Neural cell (in vitro differentiated cells): ENCODE results near the gene SLC10A3. TPM values are rescaled to one million over a fixed set of nuclear protein-coding genes. Genes with fewer than 3 reads are reported as not detected.

Experiments used
- H2AFZ ChIP-seq: fragments of 200-600, 300-800 bp; sonication (generic), shearing (Covaris generic); 2 replicates; pipeline ENCODE4 v1.6.0; 2014; ENCODE audit warnings: low read depth, mild to moderate bottlenecking, antibody characterized with exemption, low read length, moderate library complexity
- H3F3A ChIP-seq: fragments of 200-600 bp; shearing (Covaris generic); 2 replicates; pipeline ENCODE4 v1.6.1; 2016; ENCODE audit warnings: mild to moderate bottlenecking, moderate library complexity, mixed read lengths, antibody characterized with exemption, low read length; ENCODE audit not compliant: insufficient read depth, poor library complexity, severe bottlenecking
- H3K27ac ChIP-seq: fragments of 200-600, 300-800 bp; sonication (generic), shearing (Covaris generic); 2 replicates; pipeline ENCODE4 v1.5.1; 2014; ENCODE audit warnings: mild to moderate bottlenecking, low read length, moderate library complexity
- H3K27me3 ChIP-seq: fragments of 300-800, 200-600 bp; sonication (generic), shearing (Covaris generic); 2 replicates; pipeline ENCODE4 v1.6.0; 2014; ENCODE audit warnings: mild to moderate bottlenecking, low read depth, low read length, moderate library complexity; ENCODE audit not compliant: insufficient read depth
- H3K36me3 ChIP-seq: fragments of 300-800, 200-600 bp; sonication (generic), shearing (Covaris generic); 2 replicates; pipeline ENCODE4 v1.5.1; 2014; ENCODE audit warnings: mild to moderate bottlenecking, antibody characterized with exemption, low read length, moderate library complexity; ENCODE audit not compliant: insufficient read depth
- H3K4me2 ChIP-seq: fragments of 300-800, 200-600 bp; sonication (generic), shearing (Covaris generic); 2 replicates; pipeline ENCODE4 v1.6.0; 2014; ENCODE audit warnings: mild to moderate bottlenecking, low read length
- H3K4me3 ChIP-seq: fragments of 300-800, 200-600 bp; sonication (generic), shearing (Covaris generic); 2 replicates; pipeline ENCODE4 v1.5.1; 2014; ENCODE audit warnings: mild to moderate bottlenecking, low read length, moderate library complexity
- H3K79me2 ChIP-seq: fragments of 200-600 bp; shearing (Covaris generic); replicated peaks from 2 replicates; pipeline ENCODE4 v1.6.0; 2014; ENCODE audit warnings: mild to moderate bottlenecking, low read length, moderate library complexity; ENCODE audit not compliant: insufficient read depth
- H3K9ac ChIP-seq: fragments of 300-800, 200-600 bp; sonication (generic), shearing (Covaris generic); 2 replicates; pipeline ENCODE4 v1.6.1; 2016; ENCODE audit warnings: mild to moderate bottlenecking, low read length, mixed read lengths
- H3K9me2 ChIP-seq: fragments of 200-600 bp; shearing (Covaris generic); 2 replicates; pipeline ENCODE4 v1.6.1; 2016; ENCODE audit warnings: mild to moderate bottlenecking, low read length, mixed read lengths; ENCODE audit not compliant: insufficient read depth
- H3K9me3 ChIP-seq: fragments of 200-600, 300-800 bp; sonication (generic), shearing (Covaris generic); 2 replicates; pipeline ENCODE4 v1.6.1; 2016; ENCODE audit warnings: mild to moderate bottlenecking, mixed run types, low read length, moderate library complexity, mixed read lengths
- H4K20me1 ChIP-seq: fragments of 200-600 bp; shearing (Covaris generic); 2 replicates; pipeline ENCODE4 v1.6.1; 2016; ENCODE audit warnings: mild to moderate bottlenecking, mixed run types; ENCODE audit not compliant: insufficient read depth
- EP300 ChIP-seq: fragments of 450-650 bp; conservative IDR thresholded peaks from 2 replicates; pipeline ENCODE4 v1.6.1; 2014; ENCODE audit warnings: antibody characterized with exemption, mild to moderate bottlenecking, moderate library complexity; ENCODE audit not compliant: poor library complexity, severe bottlenecking
- EZH2 ChIP-seq: fragments of 200-600, 300-800 bp; shearing (Covaris generic), sonication (generic); IDR thresholded peaks from 2 replicates; pipeline ENCODE4 v1.6.1; 2014; ENCODE audit warnings: antibody characterized with exemption, low read length, borderline replicate concordance, mild to moderate bottlenecking; ENCODE audit not compliant: insufficient read depth, poor library complexity, severe bottlenecking
- MXI1 ChIP-seq: fragments of 450-650 bp; conservative IDR thresholded peaks from 2 replicates; pipeline ENCODE4 v1.6.1; 2014; ENCODE audit warnings: antibody characterized with exemption, mild to moderate bottlenecking; ENCODE audit not compliant: poor library complexity, severe bottlenecking
- POLR2AphosphoS5 ChIP-seq: IDR thresholded peaks from 2 replicates; pipeline ENCODE4 v1.6.1; 2012
- RAD21 ChIP-seq: fragments of 450-650 bp; conservative IDR thresholded peaks from 2 replicates; pipeline ENCODE4 v1.6.1; 2014; ENCODE audit warnings: antibody characterized with exemption, mild to moderate bottlenecking, moderate library complexity
- SMC3 ChIP-seq: fragments of 450-650 bp; conservative IDR thresholded peaks from 2 replicates; pipeline ENCODE4 v1.6.1; 2014; ENCODE audit warnings: antibody characterized with exemption, mild to moderate bottlenecking, moderate library complexity; ENCODE audit not compliant: poor library complexity
- TAF1 ChIP-seq: IDR thresholded peaks from 2 replicates; pipeline ENCODE4 v1.6.1; 2012; ENCODE audit warnings: low read depth
- polyA plus RNA-seq: library from polyadenylated mRNA; depleted of rRNA; stranded (reverse); fragments of >200 nt; gene quantifications from 2 replicates; pipeline ENCODE4 v1.2.3, GENCODE V29; 2014
- TF ChIP-seq, protein P1 (sequence below): IDR thresholded peaks from 2 replicates; pipeline ENCODE4 v1.6.1; 2012; ENCODE audit warnings: borderline replicate concordance
- TF ChIP-seq, protein P2 (sequence below): fragments of 450-650 bp; IDR thresholded peaks from 2 replicates; pipeline ENCODE4 v1.5.1; 2014; ENCODE audit warnings: antibody characterized with exemption, mild to moderate bottlenecking, moderate library complexity; ENCODE audit not compliant: poor library complexity, severe bottlenecking

SLC10A3 gene
- polyA plus RNA-seq, 1 donor from 2014 or later, result 2.7 TPM

DNA sequence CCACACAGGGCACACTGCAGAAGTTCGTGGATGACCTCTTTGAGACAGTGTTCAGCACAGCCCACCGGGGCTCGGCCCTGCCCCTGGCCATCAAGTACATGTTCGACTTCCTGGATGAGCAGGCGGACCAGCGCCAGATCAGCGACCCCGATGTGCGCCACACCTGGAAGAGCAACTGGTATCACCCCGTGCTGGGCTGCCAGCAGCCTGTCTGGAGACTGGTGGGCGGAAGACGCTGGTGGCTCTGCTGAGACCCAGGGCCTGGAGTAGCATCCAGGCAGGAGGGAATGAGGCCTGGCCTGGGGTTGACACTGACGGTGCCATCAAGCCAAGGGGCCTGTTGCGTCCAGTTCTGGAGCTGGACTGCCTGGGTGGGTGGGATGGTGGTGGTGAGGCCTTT lies 20.0 kb downstream of the SLC10A3 start:
- H3K27me3 ChIP-seq, result no peaks in the 10 kb centered on the region

DNA sequence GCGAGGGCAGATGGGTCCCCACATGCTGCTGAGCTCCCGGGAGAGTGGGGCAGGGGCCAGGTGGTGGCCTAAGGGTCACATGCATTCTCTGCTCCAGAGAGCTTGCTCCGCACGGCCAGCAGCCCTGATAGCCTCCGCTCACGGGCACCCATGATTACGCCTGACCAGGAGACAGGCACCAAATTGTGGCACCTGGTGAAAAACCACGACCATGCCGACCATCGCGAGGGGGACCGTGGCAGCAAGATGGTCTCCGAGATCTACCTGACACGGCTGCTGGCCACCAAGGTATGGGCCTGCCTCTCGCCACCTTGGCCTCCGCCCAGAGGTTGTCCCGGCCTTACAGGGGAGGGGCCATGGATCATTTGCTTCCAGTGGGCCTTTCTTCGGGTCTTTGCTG lies 20.5 kb downstream of the SLC10A3 start:
- no peak overlapping the region for H3K27ac ChIP-seq
- H3K27me3 ChIP-seq, result no peaks in the 10 kb centered on the region
- no peaks in the 10 kb centered on the region for H3K9me3 ChIP-seq
- no peaks in the 10 kb centered on the region for H3F3A ChIP-seq
- H3K4me2 ChIP-seq, result no peak overlapping the region
- H4K20me1 ChIP-seq, result no peaks in the 10 kb centered on the region
- H3K4me3 ChIP-seq, result no peak overlapping the region
- H2AFZ ChIP-seq, result no peak overlapping the region
- no peaks in the 10 kb centered on the region for H3K9me2 ChIP-seq
- no peak overlapping the region for H3K9ac ChIP-seq
- no peaks in the 10 kb centered on the region for H3K36me3 ChIP-seq
- TF ChIP-seq, protein P1, sequence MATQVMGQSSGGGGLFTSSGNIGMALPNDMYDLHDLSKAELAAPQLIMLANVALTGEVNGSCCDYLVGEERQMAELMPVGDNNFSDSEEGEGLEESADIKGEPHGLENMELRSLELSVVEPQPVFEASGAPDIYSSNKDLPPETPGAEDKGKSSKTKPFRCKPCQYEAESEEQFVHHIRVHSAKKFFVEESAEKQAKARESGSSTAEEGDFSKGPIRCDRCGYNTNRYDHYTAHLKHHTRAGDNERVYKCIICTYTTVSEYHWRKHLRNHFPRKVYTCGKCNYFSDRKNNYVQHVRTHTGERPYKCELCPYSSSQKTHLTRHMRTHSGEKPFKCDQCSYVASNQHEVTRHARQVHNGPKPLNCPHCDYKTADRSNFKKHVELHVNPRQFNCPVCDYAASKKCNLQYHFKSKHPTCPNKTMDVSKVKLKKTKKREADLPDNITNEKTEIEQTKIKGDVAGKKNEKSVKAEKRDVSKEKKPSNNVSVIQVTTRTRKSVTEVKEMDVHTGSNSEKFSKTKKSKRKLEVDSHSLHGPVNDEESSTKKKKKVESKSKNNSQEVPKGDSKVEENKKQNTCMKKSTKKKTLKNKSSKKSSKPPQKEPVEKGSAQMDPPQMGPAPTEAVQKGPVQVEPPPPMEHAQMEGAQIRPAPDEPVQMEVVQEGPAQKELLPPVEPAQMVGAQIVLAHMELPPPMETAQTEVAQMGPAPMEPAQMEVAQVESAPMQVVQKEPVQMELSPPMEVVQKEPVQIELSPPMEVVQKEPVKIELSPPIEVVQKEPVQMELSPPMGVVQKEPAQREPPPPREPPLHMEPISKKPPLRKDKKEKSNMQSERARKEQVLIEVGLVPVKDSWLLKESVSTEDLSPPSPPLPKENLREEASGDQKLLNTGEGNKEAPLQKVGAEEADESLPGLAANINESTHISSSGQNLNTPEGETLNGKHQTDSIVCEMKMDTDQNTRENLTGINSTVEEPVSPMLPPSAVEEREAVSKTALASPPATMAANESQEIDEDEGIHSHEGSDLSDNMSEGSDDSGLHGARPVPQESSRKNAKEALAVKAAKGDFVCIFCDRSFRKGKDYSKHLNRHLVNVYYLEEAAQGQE, result no peak
- TF ChIP-seq TAF1 (no peak), POLR2AphosphoS5 (no peak), MXI1 (no peak), EZH2 (no peak), EP300 (no peak), RAD21 (no peak), SMC3 (no peak)
- TF ChIP-seq, protein P2, sequence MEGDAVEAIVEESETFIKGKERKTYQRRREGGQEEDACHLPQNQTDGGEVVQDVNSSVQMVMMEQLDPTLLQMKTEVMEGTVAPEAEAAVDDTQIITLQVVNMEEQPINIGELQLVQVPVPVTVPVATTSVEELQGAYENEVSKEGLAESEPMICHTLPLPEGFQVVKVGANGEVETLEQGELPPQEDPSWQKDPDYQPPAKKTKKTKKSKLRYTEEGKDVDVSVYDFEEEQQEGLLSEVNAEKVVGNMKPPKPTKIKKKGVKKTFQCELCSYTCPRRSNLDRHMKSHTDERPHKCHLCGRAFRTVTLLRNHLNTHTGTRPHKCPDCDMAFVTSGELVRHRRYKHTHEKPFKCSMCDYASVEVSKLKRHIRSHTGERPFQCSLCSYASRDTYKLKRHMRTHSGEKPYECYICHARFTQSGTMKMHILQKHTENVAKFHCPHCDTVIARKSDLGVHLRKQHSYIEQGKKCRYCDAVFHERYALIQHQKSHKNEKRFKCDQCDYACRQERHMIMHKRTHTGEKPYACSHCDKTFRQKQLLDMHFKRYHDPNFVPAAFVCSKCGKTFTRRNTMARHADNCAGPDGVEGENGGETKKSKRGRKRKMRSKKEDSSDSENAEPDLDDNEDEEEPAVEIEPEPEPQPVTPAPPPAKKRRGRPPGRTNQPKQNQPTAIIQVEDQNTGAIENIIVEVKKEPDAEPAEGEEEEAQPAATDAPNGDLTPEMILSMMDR, result no peak
- H3K79me2 ChIP-seq, result no peaks in the 10 kb centered on the region

More for the DNA sequence above, 20.0 kb downstream of the SLC10A3 start:
- no peak overlapping the region for H2AFZ ChIP-seq
- no peak overlapping the region for H3K4me3 ChIP-seq
- H3K4me2 ChIP-seq, result no peak overlapping the region
- H3K36me3 ChIP-seq, result no peaks in the 10 kb centered on the region
- H3K9me2 ChIP-seq, result no peaks in the 10 kb centered on the region
- H3K79me2 ChIP-seq, result no peaks in the 10 kb centered on the region
- TF ChIP-seq EZH2 (no peak), MXI1 (no peak), SMC3 (no peak), TAF1 (no peak), EP300 (no peak), POLR2AphosphoS5 (no peak), RAD21 (no peak)
- TF ChIP-seq, protein P2, result no peak
- TF ChIP-seq, protein P1, result no peak
- H3K9ac ChIP-seq, result no peak overlapping the region
- no peaks in the 10 kb centered on the region for H3K9me3 ChIP-seq
- H3F3A ChIP-seq, result no peaks in the 10 kb centered on the region
- no peak overlapping the region for H3K27ac ChIP-seq
- H4K20me1 ChIP-seq, result no peaks in the 10 kb centered on the region
